Measurements from ENCODE around the gene OR4A15. TPM values are rescaled to one million over a fixed set of nuclear protein-coding genes. Genes with fewer than 3 reads are reported as not detected.

Gene OR4A15
- total RNA-seq (ENCODE audit: low replicate concordance) = not detected in 2 replicates

GRCh38 chr11:55367674-55368073 is at the start of gene OR4A15:
OR4A15 (plus strand) TSS chr11:55367974; CDS start chr11:55367974, 0 bp downstream.
- H3K4me3 ChIP-seq (ENCODE audit: low read depth, low read length) = no peak within 1 kb of the TSS
- TF ChIP-seq, protein P1, sequence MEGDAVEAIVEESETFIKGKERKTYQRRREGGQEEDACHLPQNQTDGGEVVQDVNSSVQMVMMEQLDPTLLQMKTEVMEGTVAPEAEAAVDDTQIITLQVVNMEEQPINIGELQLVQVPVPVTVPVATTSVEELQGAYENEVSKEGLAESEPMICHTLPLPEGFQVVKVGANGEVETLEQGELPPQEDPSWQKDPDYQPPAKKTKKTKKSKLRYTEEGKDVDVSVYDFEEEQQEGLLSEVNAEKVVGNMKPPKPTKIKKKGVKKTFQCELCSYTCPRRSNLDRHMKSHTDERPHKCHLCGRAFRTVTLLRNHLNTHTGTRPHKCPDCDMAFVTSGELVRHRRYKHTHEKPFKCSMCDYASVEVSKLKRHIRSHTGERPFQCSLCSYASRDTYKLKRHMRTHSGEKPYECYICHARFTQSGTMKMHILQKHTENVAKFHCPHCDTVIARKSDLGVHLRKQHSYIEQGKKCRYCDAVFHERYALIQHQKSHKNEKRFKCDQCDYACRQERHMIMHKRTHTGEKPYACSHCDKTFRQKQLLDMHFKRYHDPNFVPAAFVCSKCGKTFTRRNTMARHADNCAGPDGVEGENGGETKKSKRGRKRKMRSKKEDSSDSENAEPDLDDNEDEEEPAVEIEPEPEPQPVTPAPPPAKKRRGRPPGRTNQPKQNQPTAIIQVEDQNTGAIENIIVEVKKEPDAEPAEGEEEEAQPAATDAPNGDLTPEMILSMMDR (IDR thresholded peaks at IDR 0.05; ENCODE audit: insufficient read depth, low read length) = no peak

DNA sequence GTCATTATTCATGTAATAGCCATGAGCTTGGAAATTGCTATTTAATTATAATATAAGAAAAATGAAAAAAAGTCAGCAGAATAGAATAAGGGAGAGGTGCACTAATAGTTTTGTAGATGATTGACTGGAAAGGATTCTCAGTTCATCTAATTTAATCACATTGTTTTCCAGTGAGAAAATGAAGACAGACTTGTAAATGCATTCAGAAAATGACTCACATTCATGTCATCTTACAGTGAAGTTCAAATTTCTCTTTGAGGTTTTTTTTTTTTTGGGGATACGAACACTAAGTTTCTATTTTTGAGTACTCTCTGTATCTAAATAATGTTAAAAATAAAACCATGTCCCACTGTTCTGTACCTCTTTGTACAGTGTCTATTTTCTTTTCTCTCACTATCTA is 43.3 kb upstream of the OR4A15 start:
- DNase-seq (ENCODE audit: low read depth) = no peak
- H3K4me3 ChIP-seq (ENCODE audit: low read depth, low read length) = no peak overlapping the region

More at GRCh38 chr11:55367674-55368073, at the start of gene OR4A15:
- no peak for DNase-seq (ENCODE audit: low read depth)

DNA sequence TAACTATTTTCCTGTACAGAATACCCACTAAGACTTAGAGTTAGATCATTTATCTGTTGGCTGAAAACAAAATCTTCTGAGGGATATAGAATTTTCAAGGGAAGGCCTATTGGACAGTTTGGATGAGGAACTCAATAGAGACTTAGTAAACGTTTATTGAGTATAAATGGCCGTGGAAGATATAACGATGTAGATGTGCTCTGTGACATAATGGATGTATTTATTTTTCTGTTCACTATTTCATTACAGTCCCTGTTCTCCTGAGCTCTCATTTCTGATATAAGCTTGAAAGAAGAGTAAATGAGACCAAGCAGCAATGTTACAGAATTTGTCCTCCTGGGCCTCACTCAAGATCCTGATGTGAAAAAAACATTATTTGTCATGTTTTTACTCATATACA is 24.9 kb upstream of the OR4A15 start, which contains the start of gene OR4A16:
Gene OR4A16 (plus strand): TSS at position 301 of the 400 bp plus-strand sequence. CDS start 0 bp downstream, at position 301.
- DNase-seq (ENCODE audit: low read depth) = no peak
- no peak within 1 kb of the TSS for H3K4me3 ChIP-seq (ENCODE audit: low read depth, low read length)
- TF ChIP-seq, protein P1 (IDR thresholded peaks at IDR 0.05; ENCODE audit: insufficient read depth, low read length) = no peak

More for the DNA sequence above, 43.3 kb upstream of the OR4A15 start:
- TF ChIP-seq, protein P1 (IDR thresholded peaks at IDR 0.05; ENCODE audit: insufficient read depth, low read length) = no peak

- TF ChIP-seq, protein P1 (IDR thresholded peaks at IDR 0.05; ENCODE audit: insufficient read depth, low read length) = no peak
- no peak overlapping the region for H3K4me3 ChIP-seq (ENCODE audit: low read depth, low read length)
- DNase-seq (ENCODE audit: low read depth) = no peak
Observed at GRCh38 chr11:55345306-55345705, 22.5 kb upstream of the OR4A15 start.

DNA sequence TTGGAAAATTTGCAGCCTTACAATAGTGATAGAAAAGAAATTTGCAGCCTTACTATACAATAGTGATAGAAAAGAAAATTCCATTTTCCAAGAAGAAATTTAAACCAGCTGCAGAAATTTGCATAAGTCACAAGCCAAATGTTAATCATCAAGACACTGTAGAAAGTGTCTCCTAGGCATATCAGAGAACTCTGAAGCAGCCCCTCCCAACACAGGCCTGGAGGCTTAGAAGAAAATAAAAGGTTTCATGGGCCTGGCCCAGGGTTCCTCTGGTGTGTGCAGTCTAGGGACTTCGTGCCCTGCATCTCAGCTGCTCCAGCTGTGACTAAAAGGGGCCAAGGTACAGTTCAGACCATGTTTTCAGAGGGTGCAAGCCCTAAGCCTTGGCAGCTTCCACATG is 18.7 kb upstream of the OR4A15 start:
- TF ChIP-seq, protein P1 (IDR thresholded peaks at IDR 0.05; ENCODE audit: insufficient read depth, low read length) = no peak
- no peak for DNase-seq (ENCODE audit: low read depth)
- H3K4me3 ChIP-seq (ENCODE audit: low read depth, low read length) = no peak overlapping the region

- no peak for DNase-seq (ENCODE audit: low read depth)
- TF ChIP-seq, protein P1 (IDR thresholded peaks at IDR 0.05; ENCODE audit: insufficient read depth, low read length) = no peak
- no peak overlapping the region for H3K4me3 ChIP-seq (ENCODE audit: low read depth, low read length)
Observed at GRCh38 chr11:55357560-55358184, 10.1 kb upstream of the OR4A15 start.

Measured in fibroblast of the aortic adventitia (primary cell).